Karpas-422 (cell line): ENCODE measurements around the gene ARV1. TPM values are rescaled to one million over a fixed set of nuclear protein-coding genes. Genes with fewer than 3 reads are reported as not detected.

Source experiments
- total RNA-seq: library from RNA; depleted of rRNA; stranded (reverse); fragments of >200 nt; shearing (Covaris generic); gene quantifications from 2 replicates; pipeline ENCODE4 v1.2.3, GENCODE V29; 2014; ENCODE audit warnings: low replicate concordance; rRNA removed

The ARV1 gene
- total RNA-seq, 1 experiment from 2014 or later, result 35.1 TPM

Other genes with a start within 250 kb of the ARV1 start
- not detected in 2 replicates for gene CAPN9, start 231.7 kb upstream of the ARV1 start, total RNA-seq
- gene C1orf198, start 110.6 kb upstream of the ARV1 start, total RNA-seq, result 3.0 and 3.7 TPM in 2 replicates
- 11.2 and 14.0 TPM in 2 replicates for gene TTC13, start 233 bp upstream of the ARV1 start, total RNA-seq
- gene FAM89A, start 61.2 kb downstream of the ARV1 start, total RNA-seq, result 8.2 and 11.2 TPM in 2 replicates
- not detected in 2 replicates for gene TRIM67, start 183.0 kb downstream of the ARV1 start, total RNA-seq